Measurements from ENCODE around the gene ACTN4. TPM values are rescaled to one million over a fixed set of nuclear protein-coding genes. Genes with fewer than 3 reads are reported as not detected.

ACTN4 gene
- total and polyA plus RNA-seq, 2 donors (not counting 1 experiment from before 2014, with no cell fraction given) = 127 to 683 TPM

- H2AFZ ChIP-seq (ENCODE audit: low read length) = no peak overlapping the region
- H3K4me1 ChIP-seq (ENCODE audit: control insufficient read depth, extremely low read depth, insufficient read depth, low read length) = peaks cover 49% of the 10 kb centered on the region
- no peaks in the 10 kb centered on the region for H4K20me1 ChIP-seq (ENCODE audit: control insufficient read depth, extremely low read depth, insufficient read depth, low read length)
- peaks cover 91% of the 10 kb centered on the region for H3K79me2 ChIP-seq (ENCODE audit: control insufficient read depth, insufficient read depth, low read length)
- H3K4me2 ChIP-seq (ENCODE audit: extremely low read depth, insufficient read depth, low read length) = no peak overlapping the region
- no peak overlapping the region for H3K4me3 ChIP-seq (replicated peaks in 1 of 4; ENCODE audit: control extremely low read depth in 1 of 4, insufficient read depth in 1 of 4, low read depth in 3 of 4, low read length in 4 of 4)
- TF ChIP-seq EZH2 (IDR thresholded peaks at IDR 0.05; ENCODE audit: low read length, missing control alignments) (no peak), CTCF (conservative IDR thresholded peaks at IDR 0.05 in 1 of 2, IDR thresholded peaks at IDR 0.05 in 1 of 2; ENCODE audit: low read depth in 1 of 2, low read length in 2 of 2) (no peak)
- no peaks in the 10 kb centered on the region for H3K9me3 ChIP-seq (ENCODE audit: control insufficient read depth, insufficient read depth, low read depth, low read length)
- no peaks in the 10 kb centered on the region for H3K27me3 ChIP-seq (ENCODE audit: control insufficient read depth, insufficient read depth, low read length)
- no peak for DNase-seq (ENCODE audit: low read depth in 2 of 2)
- peaks cover 8% of the 10 kb centered on the region for H3K36me3 ChIP-seq (ENCODE audit: control insufficient read depth, insufficient read depth, low read length)
- H3K27ac ChIP-seq (ENCODE audit: insufficient read depth, low read length) = peak overlapping the region; percentile 93
- H3K9ac ChIP-seq (ENCODE audit: insufficient read depth, low read length) = peak overlapping the region; percentile 36
Observed at GRCh38 chr19:38682872-38683392, 35.5 kb downstream of the ACTN4 start.

GRCh38 chr19:38683393-38684077, 36.1 kb downstream of the ACTN4 start:
- Histone ChIP-seq H3K9me3 (ENCODE audit: control insufficient read depth, insufficient read depth, low read depth, low read length) (no peaks in the 10 kb centered on the region), H4K20me1 (ENCODE audit: control insufficient read depth, extremely low read depth, insufficient read depth, low read length) (no peaks in the 10 kb centered on the region), H3K4me2 (ENCODE audit: extremely low read depth, insufficient read depth, low read length) (peak overlapping the region; percentile 56), H3K79me2 (ENCODE audit: control insufficient read depth, insufficient read depth, low read length) (peaks cover 91% of the 10 kb centered on the region), H3K27me3 (ENCODE audit: control insufficient read depth, insufficient read depth, low read length) (no peaks in the 10 kb centered on the region), H3K27ac (ENCODE audit: insufficient read depth, low read length) (peak overlapping the region; percentile 93), H3K4me1 (ENCODE audit: control insufficient read depth, extremely low read depth, insufficient read depth, low read length) (peaks cover 53% of the 10 kb centered on the region), H3K36me3 (ENCODE audit: control insufficient read depth, insufficient read depth, low read length) (peaks cover 8% of the 10 kb centered on the region), H2AFZ (ENCODE audit: low read length) (no peak overlapping the region), H3K9ac (ENCODE audit: insufficient read depth, low read length) (peak overlapping the region; percentile 36), H3K4me3 (replicated peaks in 1 of 4; ENCODE audit: control extremely low read depth in 1 of 4, insufficient read depth in 1 of 4, low read depth in 3 of 4, low read length in 4 of 4) (no peak overlapping the region)
- peak; percentile 77 to 97 for DNase-seq (ENCODE audit: low read depth in 2 of 2)
- TF ChIP-seq EZH2 (IDR thresholded peaks at IDR 0.05; ENCODE audit: low read length, missing control alignments) (no peak), CTCF (conservative IDR thresholded peaks at IDR 0.05 in 1 of 2, IDR thresholded peaks at IDR 0.05 in 1 of 2; ENCODE audit: low read depth in 1 of 2, low read length in 2 of 2) (no peak)

- peak overlapping the region; percentile 93 for H3K27ac ChIP-seq (ENCODE audit: insufficient read depth, low read length)
- TF ChIP-seq EZH2 (IDR thresholded peaks at IDR 0.05; ENCODE audit: low read length, missing control alignments) (no peak), CTCF (conservative IDR thresholded peaks at IDR 0.05 in 1 of 2, IDR thresholded peaks at IDR 0.05 in 1 of 2; ENCODE audit: low read depth in 1 of 2, low read length in 2 of 2) (no peak)
- no peaks in the 10 kb centered on the region for H3K9me3 ChIP-seq (ENCODE audit: control insufficient read depth, insufficient read depth, low read depth, low read length)
- H3K36me3 ChIP-seq (ENCODE audit: control insufficient read depth, insufficient read depth, low read length) = peaks cover 6% of the 10 kb centered on the region
- peak; percentile 89 to 95 for DNase-seq (ENCODE audit: low read depth in 2 of 2)
- no peaks in the 10 kb centered on the region for H3K27me3 ChIP-seq (ENCODE audit: control insufficient read depth, insufficient read depth, low read length)
- H3K4me3 ChIP-seq (replicated peaks in 1 of 4; ENCODE audit: control extremely low read depth in 1 of 4, insufficient read depth in 1 of 4, low read depth in 3 of 4, low read length in 4 of 4) = peak overlapping the region in 2 of 4 experiments; percentile 4 to 31
- H3K9ac ChIP-seq (ENCODE audit: insufficient read depth, low read length) = peak overlapping the region; percentile 29
- H3K4me1 ChIP-seq (ENCODE audit: control insufficient read depth, extremely low read depth, insufficient read depth, low read length) = peaks cover 51% of the 10 kb centered on the region
- peaks cover 91% of the 10 kb centered on the region for H3K79me2 ChIP-seq (ENCODE audit: control insufficient read depth, insufficient read depth, low read length)
- no peaks in the 10 kb centered on the region for H4K20me1 ChIP-seq (ENCODE audit: control insufficient read depth, extremely low read depth, insufficient read depth, low read length)
- H3K4me2 ChIP-seq (ENCODE audit: extremely low read depth, insufficient read depth, low read length) = peak overlapping the region; percentile 60
- no peak overlapping the region for H2AFZ ChIP-seq (ENCODE audit: low read length)
Observed at GRCh38 chr19:38684078-38684861, 36.8 kb downstream of the ACTN4 start.

Data from fibroblast of lung (primary cell).